Loucy (cell line): ENCODE results near the gene DES.

ENCODE experiments used
- H2AFZ ChIP-seq: fragments of 200-600 bp; sonication (generic); 2 replicates; pipeline ENCODE4 v1.6.0; 2016; ENCODE audit warnings: antibody characterized with exemption, mild to moderate bottlenecking, low read length, moderate library complexity
- H3F3A ChIP-seq: fragments of 200-600 bp; 2 replicates; pipeline ENCODE4 v1.6.0; 2016; ENCODE audit warnings: antibody characterized with exemption, low read depth, mild to moderate bottlenecking
- H3K27me3 ChIP-seq: fragments of 200-600 bp; sonication (generic); 2 replicates; pipeline ENCODE4 v1.6.1; 2014; ENCODE audit warnings: low read length, mild to moderate bottlenecking; ENCODE audit not compliant: insufficient read depth, poor library complexity, severe bottlenecking
- H3K36me3 ChIP-seq: fragments of 200-600 bp; sonication (generic); 2 replicates; pipeline ENCODE4 v1.6.1; 2016; ENCODE audit warnings: low read length; ENCODE audit not compliant: insufficient read depth
- H3K4me1 ChIP-seq: fragments of 200-600 bp; sonication (generic); 2 replicates; pipeline ENCODE4 v1.5.1; 2014; ENCODE audit warnings: low read length, mild to moderate bottlenecking; ENCODE audit not compliant: insufficient read depth, poor library complexity, severe bottlenecking
- H3K4me2 ChIP-seq: fragments of 200-600 bp; sonication (generic); 2 replicates; pipeline ENCODE4 v1.6.0; 2014; ENCODE audit warnings: antibody characterized with exemption, low read length, low read depth, mild to moderate bottlenecking; ENCODE audit not compliant: poor library complexity, severe bottlenecking
- H3K4me3 ChIP-seq: fragments of 200-600 bp; sonication (generic); 2 replicates; pipeline ENCODE4 v1.5.1; 2014; ENCODE audit warnings: low read length, mild to moderate bottlenecking, mixed read lengths; ENCODE audit not compliant: poor library complexity, severe bottlenecking
- H3K79me2 ChIP-seq: fragments of 200-600 bp; sonication (generic); 2 replicates; pipeline ENCODE4 v1.6.1; 2014; ENCODE audit warnings: low read length; ENCODE audit not compliant: insufficient read depth
- H3K9ac ChIP-seq: fragments of 200-600 bp; sonication (generic); 2 replicates; pipeline ENCODE4 v1.6.0; 2014; ENCODE audit warnings: mild to moderate bottlenecking, low read depth, low read length, moderate library complexity; ENCODE audit not compliant: poor library complexity, severe bottlenecking
- H3K9me2 ChIP-seq: fragments of 200-600 bp; sonication (generic); replicated peaks from 2 replicates; pipeline ENCODE4 v1.6.1; 2016; ENCODE audit warnings: low read depth, low read length, mixed read lengths
- H3K9me3 ChIP-seq: fragments of 200-600 bp; sonication (generic); 2 replicates; pipeline ENCODE4 v1.6.1; 2014; ENCODE audit warnings: mild to moderate bottlenecking, antibody characterized with exemption, low read length, low read depth; ENCODE audit not compliant: insufficient read depth
- H4K20me1 ChIP-seq: fragments of 200-600 bp; sonication (generic); 2 replicates; pipeline ENCODE4 v1.6.0; 2014; ENCODE audit warnings: antibody characterized with exemption, low read length, mild to moderate bottlenecking; ENCODE audit not compliant: insufficient read depth, poor library complexity, severe bottlenecking
- CTCF ChIP-seq: fragments of 200-600 bp; sonication (generic); conservative IDR thresholded peaks from 2 replicates; pipeline ENCODE4 v1.5.1; 2014; ENCODE audit warnings: mild to moderate bottlenecking, antibody characterized with exemption, low read length
- EZH2phosphoT487 ChIP-seq: fragments of 200-600 bp; IDR thresholded peaks from 2 replicates; pipeline ENCODE4 v1.6.1; 2018; ENCODE audit warnings: antibody characterized with exemption, mild to moderate bottlenecking, moderate library complexity, borderline replicate concordance

Gene DES

GRCh38 chr2:219400562-219400961 is 17.6 kb upstream of the DES start:
- no peaks in the 10 kb centered on the region for H3K27me3 ChIP-seq
- no peak for TF ChIP-seq EZH2phosphoT487
- H3K4me3 ChIP-seq: no peak overlapping the region
- H4K20me1 ChIP-seq: no peaks in the 10 kb centered on the region
- no peak overlapping the region for H3K4me2 ChIP-seq
- peaks cover 4% of the 10 kb centered on the region for H3K4me1 ChIP-seq
- no peaks in the 10 kb centered on the region for H3K9me2 ChIP-seq
- H3F3A ChIP-seq: no peaks in the 10 kb centered on the region
- no peaks in the 10 kb centered on the region for H3K79me2 ChIP-seq
- no peak overlapping the region for H3K9ac ChIP-seq
- no peaks in the 10 kb centered on the region for H3K36me3 ChIP-seq
- H2AFZ ChIP-seq: no peak overlapping the region
- no peaks in the 10 kb centered on the region for H3K9me3 ChIP-seq

GRCh38 chr2:219401606-219402005 is 16.6 kb upstream of the DES start:
- Histone ChIP-seq H3K79me2 (no peaks in the 10 kb centered on the region), H3K27me3 (no peaks in the 10 kb centered on the region), H3F3A (no peaks in the 10 kb centered on the region), H3K4me2 (no peak overlapping the region), H3K4me1 (peaks cover 4% of the 10 kb centered on the region), H3K9ac (no peak overlapping the region), H3K36me3 (no peaks in the 10 kb centered on the region), H3K4me3 (no peak overlapping the region), H3K9me2 (no peaks in the 10 kb centered on the region), H3K9me3 (no peaks in the 10 kb centered on the region), H4K20me1 (no peaks in the 10 kb centered on the region), H2AFZ (no peak overlapping the region)
- no peak for TF ChIP-seq EZH2phosphoT487
- no peak for TF ChIP-seq CTCF

- Histone ChIP-seq H3K9me2 (no peaks in the 10 kb centered on the region), H3K4me1 (no peaks in the 10 kb centered on the region), H4K20me1 (no peaks in the 10 kb centered on the region), H3K27me3 (no peaks in the 10 kb centered on the region), H3K36me3 (no peaks in the 10 kb centered on the region), H3K9me3 (no peaks in the 10 kb centered on the region), H2AFZ (no peak overlapping the region), H3K79me2 (no peaks in the 10 kb centered on the region), H3F3A (no peaks in the 10 kb centered on the region), H3K4me2 (no peak overlapping the region), H3K9ac (no peak overlapping the region), H3K4me3 (no peak overlapping the region)
- TF ChIP-seq EZH2phosphoT487 (no peak), CTCF (peak; percentile 97)
These were observed 15.3 kb upstream of the DES start for GRCh38 chr2:219402665-219403515.

GRCh38 chr2:219403861-219404260 is 14.3 kb upstream of the DES start:
- Histone ChIP-seq H3K9me3 (no peaks in the 10 kb centered on the region), H3K36me3 (no peaks in the 10 kb centered on the region), H3K79me2 (no peaks in the 10 kb centered on the region), H3F3A (no peaks in the 10 kb centered on the region), H3K9me2 (no peaks in the 10 kb centered on the region), H3K4me2 (no peak overlapping the region), H3K27me3 (no peaks in the 10 kb centered on the region), H2AFZ (no peak overlapping the region), H4K20me1 (no peaks in the 10 kb centered on the region), H3K4me1 (no peaks in the 10 kb centered on the region), H3K9ac (no peak overlapping the region), H3K4me3 (no peak overlapping the region)
- TF ChIP-seq CTCF (no peak), EZH2phosphoT487 (no peak)
